Body of pancreas (tissue), 4 donors: ENCODE data around the gene LETM1.

ENCODE experiments used
- CTCF ChIP-seq, 7 experiments: fragments of 450-650 bp in 4 of 7; fragments of 200-600 bp in 3 of 7; sonication (generic) in 3 of 7; IDR thresholded peaks; one replicate each; pipeline ENCODE4 v1.5.1; 2016 to 2019; ENCODE audit warnings: antibody characterized with exemption in 7 of 7
- POLR2A ChIP-seq, 3 donors: fragments of 450-650 bp; IDR thresholded peaks; one replicate each; pipeline ENCODE4 v1.6.1; 2016; ENCODE audit warnings: antibody characterized with exemption in 3 of 3, mild to moderate bottlenecking in 2 of 3

GRCh38 chr4:1842993-1843448 lies 12.9 kb downstream of the LETM1 start:
- TF ChIP-seq CTCF (IDR thresholded peaks at IDR 0.05) (no peak), POLR2A (IDR thresholded peaks at IDR 0.05) (no peak)
